Measurements from ENCODE around the gene ABHD10. TPM values are rescaled to one million over a fixed set of nuclear protein-coding genes. Genes with fewer than 3 reads are reported as not detected.

Gene ABHD10
- total RNA-seq, 1 donor from 2014 or later = 29.3 TPM

GRCh38 chr3:111980716-111981456 lies 2.1 kb downstream of the ABHD10 start:
- intact Hi-C loops (cut with DNase I) = no loop called here
- ATAC-seq (no peak), DNase-seq (no peak)
- H3K27ac ChIP-seq = no peak overlapping the region
- no peaks in the 10 kb centered on the region for H3K9me3 ChIP-seq
- no peaks in the 10 kb centered on the region for H3K36me3 ChIP-seq
- no peak overlapping the region for H3K4me3 ChIP-seq
- no peaks in the 10 kb centered on the region for H3K27me3 ChIP-seq (ENCODE audit: low read depth)
- peaks cover 24% of the 10 kb centered on the region for H3K4me1 ChIP-seq
- TF ChIP-seq CTCF (IDR thresholded peaks at IDR 0.05) = no peak

GRCh38 chr3:111981457-111981763 lies 2.6 kb downstream of the ABHD10 start:
- no peak for ATAC-seq
- DNase-seq = no peak
- peaks cover 24% of the 10 kb centered on the region for H3K4me1 ChIP-seq
- intact Hi-C loops (cut with DNase I) = no loop called here
- H3K4me3 ChIP-seq = no peak overlapping the region
- H3K27me3 ChIP-seq (ENCODE audit: low read depth) = no peaks in the 10 kb centered on the region
- no peak overlapping the region for H3K27ac ChIP-seq
- TF ChIP-seq CTCF (IDR thresholded peaks at IDR 0.05) = no peak
- no peaks in the 10 kb centered on the region for H3K36me3 ChIP-seq
- H3K9me3 ChIP-seq = no peaks in the 10 kb centered on the region

GRCh38 chr3:111984636-111985298 lies 5.9 kb downstream of the ABHD10 start:
- peaks cover 24% of the 10 kb centered on the region for H3K4me1 ChIP-seq
- ATAC-seq (no peak), DNase-seq (no peak)
- no peak overlapping the region for H3K4me3 ChIP-seq
- H3K27me3 ChIP-seq (ENCODE audit: low read depth) = no peaks in the 10 kb centered on the region
- no peak for TF ChIP-seq CTCF (IDR thresholded peaks at IDR 0.05)
- H3K27ac ChIP-seq = no peak overlapping the region
- peaks cover 22% of the 10 kb centered on the region for H3K36me3 ChIP-seq
- H3K9me3 ChIP-seq = no peaks in the 10 kb centered on the region
- intact Hi-C loops (cut with DNase I) = no loop called here

GRCh38 chr3:111986800-111987199 lies 8.0 kb downstream of the ABHD10 start:
- DNase-seq (no peak), ATAC-seq (no peak)
- peaks cover 29% of the 10 kb centered on the region for H3K36me3 ChIP-seq
- peaks cover 5% of the 10 kb centered on the region for H3K4me1 ChIP-seq
- no peak overlapping the region for H3K4me3 ChIP-seq
- H3K27me3 ChIP-seq (ENCODE audit: low read depth) = no peaks in the 10 kb centered on the region
- H3K9me3 ChIP-seq = no peaks in the 10 kb centered on the region
- no peak overlapping the region for H3K27ac ChIP-seq
- intact Hi-C loops (cut with DNase I) = no loop called here
- no peak for TF ChIP-seq CTCF (IDR thresholded peaks at IDR 0.05)

- intact Hi-C loops (cut with DNase I) = no loop called here
- Histone ChIP-seq H3K27me3 (ENCODE audit: low read depth) (no peaks in the 10 kb centered on the region), H3K9me3 (no peaks in the 10 kb centered on the region), H3K4me3 (no peak overlapping the region), H3K36me3 (peaks cover 46% of the 10 kb centered on the region), H3K4me1 (no peaks in the 10 kb centered on the region), H3K27ac (no peak overlapping the region)
- ATAC-seq (peak; percentile 76 to 77), DNase-seq (no peak)
- peak; percentile 68 for TF ChIP-seq CTCF (IDR thresholded peaks at IDR 0.05)
Observed at GRCh38 chr3:111989061-111989678, 10.3 kb downstream of the ABHD10 start.

Measured in lower lobe of right lung (tissue), 2 donors.